Measurements from ENCODE around the gene RBM26.
"Not testable (repeated sequence)": the region's sequence is repeated elsewhere in the genome, so short reads cannot be mapped to it uniquely, and the experiment has no call there.

RBM26 gene

DNA sequence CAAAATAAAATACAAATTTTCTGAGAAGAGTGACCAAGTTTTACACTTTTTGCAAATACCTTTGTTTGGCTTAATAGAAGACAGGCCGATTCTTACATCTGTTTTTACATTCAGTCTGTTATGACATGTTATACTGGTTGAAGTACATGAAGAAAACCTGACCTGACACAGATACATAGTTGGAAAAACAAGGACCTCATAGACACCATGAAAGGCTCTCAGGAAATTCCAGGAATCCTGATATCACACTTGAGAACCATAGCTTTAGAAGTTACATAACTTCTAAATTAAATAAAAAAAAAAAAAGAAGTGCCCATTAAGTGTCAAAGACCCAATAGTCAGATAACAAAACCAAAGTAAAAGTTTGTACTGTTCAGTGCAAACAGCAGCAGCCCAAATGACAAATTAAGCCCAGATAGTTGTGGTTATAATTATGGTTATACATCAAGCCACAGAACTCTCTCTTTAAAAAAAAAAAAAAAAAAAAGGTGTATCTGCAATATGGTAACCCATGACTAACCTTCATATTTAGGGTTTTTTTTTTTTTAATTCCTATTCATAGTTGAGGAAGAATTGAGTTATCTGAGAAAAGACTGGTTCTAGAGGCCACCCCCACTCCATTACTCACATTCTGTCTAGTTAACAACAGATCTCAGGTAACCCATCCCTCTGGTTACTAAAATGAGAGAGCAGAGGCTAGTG, 19.8 kb downstream of the RBM26 start:
- no peak for DNase-seq (ENCODE audit: low read depth)

DNA sequence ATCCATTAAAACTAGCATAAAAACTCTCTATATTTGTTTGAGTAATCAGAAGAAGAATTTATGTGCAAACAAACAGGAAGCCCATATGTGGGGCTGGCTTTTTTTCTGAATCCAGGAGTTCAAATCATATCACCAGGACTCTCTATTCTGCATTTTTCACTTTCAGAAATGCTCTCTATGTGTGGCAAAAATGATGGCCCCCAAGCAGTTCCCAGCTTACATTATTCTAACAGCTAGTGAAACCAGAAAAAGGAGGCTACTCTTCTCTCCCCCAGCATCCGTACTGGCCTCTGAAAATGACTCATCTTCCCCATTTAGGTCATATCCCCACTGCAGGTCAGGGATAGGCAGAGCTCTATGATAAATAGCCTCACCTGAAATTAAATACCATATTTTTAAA, 20.4 kb downstream of the RBM26 start:
- DNase-seq (ENCODE audit: low read depth) = peak; percentile 17

DNA sequence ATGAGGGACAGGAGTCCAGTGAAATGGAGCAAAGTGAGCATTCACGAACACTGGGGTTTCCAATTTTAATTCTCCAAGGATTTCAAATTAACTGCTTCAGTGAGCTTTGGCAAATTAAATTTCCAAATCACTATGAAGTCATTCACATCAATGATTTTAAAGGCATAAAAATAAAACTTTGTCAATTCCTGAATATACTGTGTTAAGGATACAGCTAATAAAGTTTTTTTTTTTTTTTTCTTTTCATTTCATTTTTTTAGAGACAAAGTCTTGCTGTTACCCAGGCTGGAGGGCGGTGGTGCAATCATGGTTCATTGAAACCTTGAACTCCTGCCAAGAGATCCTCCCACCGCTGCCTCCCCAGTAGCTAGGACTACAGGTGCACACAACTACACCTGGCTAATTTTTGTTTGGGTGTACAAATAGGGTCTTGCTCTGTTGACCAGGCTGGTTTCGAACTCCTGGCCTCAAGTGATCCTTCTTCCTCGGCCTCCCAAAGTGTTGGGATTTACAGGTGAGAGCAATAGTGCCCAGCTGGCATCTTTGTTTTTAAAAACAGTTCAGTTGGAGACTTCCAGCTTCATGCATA, 21.9 kb downstream of the RBM26 start:
- DNase-seq (ENCODE audit: low read depth) = no peak

DNA sequence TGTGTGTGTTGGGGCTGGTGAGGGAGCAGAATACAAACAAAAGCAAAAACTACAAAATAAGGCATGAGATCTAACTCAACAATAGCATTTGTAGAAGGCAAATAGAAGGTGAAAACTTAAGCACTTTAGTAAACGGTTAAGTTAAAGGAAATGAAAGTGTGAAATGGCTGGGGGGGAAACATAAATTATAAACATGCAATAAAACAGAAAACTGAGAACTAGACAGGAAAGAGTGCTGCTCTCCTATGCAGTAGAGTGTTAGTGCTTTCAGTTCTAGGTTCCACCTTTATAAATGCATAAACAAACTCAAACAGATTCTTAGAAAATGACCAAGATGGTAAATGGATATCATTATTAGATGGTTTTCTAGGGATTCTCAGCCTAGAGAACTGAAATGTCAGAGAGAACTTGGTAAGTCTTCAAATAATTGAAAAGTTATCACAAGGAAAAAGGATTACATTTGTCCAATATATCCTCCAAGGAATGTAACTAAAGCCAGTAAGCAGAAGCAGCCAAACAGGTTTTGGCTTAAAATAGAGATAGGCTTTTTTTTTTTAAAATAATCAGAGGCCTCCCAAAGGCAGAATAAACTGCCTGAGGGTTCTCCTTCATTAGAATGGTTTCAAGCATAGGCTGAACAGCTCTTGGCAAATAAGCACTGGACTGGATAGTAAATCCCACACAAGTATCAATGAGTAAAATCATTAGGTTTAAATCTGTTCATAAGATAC, 23.3 kb downstream of the RBM26 start:
- no peak for DNase-seq (ENCODE audit: low read depth)

DNA sequence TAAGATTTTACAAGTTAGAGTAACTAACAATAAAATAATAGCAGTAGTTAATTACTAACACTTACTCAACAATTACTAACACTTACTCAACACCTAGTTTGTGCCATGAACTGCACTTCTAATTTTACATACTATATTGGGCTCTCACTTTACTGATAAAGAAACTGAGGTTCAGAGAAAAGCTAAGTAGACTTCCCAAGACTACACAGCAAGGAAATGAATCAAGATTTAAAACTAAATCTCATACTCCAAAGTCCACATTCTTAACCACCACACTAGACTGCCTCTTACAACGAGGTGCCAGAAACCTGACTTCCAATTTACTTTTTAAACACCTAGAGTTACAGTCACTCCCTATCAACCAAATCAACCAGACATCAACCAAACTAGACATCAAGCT, 25.1 kb downstream of the RBM26 start:
- DNase-seq (ENCODE audit: low read depth) = no peak

DNA sequence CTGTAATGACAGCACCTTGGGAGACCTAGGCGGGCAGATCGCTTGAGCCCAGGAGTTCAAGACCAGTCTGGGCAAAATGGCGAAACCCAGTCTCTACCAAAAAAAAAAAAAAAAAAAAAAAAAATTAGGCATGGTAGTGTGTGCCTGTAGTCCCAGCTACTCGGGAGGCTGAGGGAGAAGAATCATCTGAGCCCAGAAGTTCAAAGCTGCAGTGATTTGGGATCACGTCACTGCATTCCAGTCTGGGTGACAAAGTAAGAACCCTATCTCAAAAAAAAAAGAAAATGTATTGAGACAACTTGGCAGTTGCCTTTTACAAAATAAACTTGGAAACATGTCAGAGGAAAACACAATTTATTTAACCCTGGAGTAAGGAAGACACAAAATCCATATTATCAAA, 26.8 kb downstream of the RBM26 start:
- DNase-seq (ENCODE audit: low read depth) = no peak

DNA sequence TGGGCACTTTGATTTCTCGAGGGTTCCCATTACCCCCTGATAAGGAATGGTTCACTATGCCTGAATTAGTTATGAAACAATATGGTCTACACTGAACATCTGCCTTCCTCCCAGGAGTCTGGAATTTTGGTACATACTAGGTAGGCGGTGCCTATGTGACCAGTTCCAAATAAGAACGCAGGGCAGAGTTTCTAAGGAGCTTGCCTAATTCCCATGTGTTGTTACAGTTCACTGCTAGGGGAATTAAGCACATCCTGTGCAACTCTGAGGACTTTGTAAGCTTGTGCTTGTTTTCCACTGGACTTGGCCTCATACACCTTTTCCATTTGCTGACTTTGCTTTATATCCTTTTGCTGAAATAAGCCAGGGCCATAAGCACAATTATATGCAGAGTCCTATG, 29.2 kb downstream of the RBM26 start:
- DNase-seq (ENCODE audit: low read depth) = no peak

DNA sequence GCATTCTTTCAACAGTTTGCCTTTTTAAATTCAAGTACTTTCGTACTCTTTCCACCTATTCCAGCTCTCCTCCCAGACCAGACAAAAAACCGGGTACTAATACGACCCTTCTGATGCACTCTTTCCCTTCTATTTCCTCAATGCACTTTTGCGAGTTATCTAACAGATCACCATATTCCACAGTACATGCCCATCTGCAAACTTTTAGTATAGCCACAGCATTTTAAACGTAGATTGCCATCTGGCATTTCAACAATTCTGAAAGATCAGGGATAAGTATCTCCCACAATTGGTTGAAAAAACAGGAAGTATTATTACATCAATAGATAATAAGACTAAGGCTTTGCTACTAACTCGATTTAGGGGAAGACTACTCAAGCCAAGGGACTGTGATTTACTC, 31.5 kb downstream of the RBM26 start:
- no peak for DNase-seq (ENCODE audit: low read depth)

DNA sequence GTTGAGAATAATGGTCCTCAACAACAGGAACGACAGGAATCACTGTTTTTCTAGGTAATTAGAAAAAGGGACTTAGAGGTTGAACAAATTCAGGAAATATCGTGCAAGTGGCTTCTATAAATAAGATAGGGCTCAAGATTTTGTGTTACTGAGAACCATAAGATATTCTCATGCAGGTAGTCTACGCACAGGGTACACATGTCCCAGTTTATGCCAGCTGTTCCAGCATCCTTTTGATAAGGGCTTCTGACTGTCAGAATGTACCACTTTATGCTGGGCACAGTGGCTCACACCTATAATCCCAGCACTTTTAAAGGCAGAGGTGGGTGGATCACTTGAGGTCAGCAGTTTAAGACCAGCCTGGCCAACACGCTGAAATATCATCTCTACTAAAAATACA, 32.1 kb downstream of the RBM26 start:
- DNase-seq (ENCODE audit: low read depth) = no peak

DNA sequence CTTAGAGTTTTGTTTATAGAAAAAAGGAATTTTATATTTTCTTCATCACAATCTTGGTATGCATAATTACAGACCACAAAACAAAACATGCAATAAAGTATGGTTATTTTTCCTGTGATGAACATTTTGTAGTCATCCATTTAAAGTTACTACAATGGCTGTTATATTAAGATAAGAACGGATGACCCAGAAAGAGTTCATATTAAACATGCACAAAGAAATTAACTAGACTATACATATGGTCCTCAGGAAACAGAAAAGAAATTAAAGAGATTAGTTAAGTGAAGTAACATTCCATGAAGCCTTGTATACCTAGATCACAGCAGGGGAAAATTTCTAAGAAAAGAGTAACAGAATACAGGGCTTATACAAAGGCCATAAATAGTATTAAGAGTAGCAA, 36.8 kb downstream of the RBM26 start:
- no peak for DNase-seq (ENCODE audit: low read depth)

DNA sequence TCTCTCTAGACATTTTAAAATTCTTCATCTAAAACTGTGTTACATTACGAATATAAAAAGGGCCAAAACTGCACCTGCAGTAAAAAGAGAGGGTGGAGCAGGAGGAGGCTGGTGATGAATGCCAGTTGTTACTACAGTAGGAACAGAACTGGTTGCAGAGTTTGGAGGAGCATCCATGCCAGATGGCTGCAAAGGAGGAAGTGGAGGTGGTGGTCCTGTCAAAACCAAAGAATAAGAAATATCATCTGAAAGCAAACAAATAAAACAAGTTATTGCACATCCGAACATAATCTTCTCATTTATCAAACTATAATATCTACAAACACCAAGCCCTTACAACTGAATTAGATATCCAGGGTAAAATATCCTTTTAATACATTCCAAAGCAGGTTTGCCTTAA, 40.1 kb downstream of the RBM26 start:
- DNase-seq (ENCODE audit: low read depth) = no peak

DNA sequence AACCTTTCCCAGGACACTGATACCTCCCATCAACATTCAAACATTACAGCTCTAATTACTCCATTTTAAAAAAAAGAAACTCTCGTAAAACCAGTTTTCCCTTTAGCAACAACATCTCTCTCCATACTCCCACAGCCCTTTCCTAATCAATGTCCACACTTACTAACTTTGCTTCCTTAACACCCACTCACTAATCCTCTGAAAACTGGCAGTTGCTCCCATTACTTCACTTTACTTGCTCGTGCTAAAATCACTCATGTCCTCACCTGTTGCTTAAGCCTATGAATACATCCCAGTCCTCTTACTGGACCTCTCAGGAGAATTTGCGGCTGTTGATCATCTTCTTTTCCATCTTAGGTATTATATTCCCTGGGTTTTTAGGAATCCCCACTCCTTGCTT, 44.8 kb downstream of the RBM26 start:
- DNase-seq (ENCODE audit: low read depth) = no peak

DNA sequence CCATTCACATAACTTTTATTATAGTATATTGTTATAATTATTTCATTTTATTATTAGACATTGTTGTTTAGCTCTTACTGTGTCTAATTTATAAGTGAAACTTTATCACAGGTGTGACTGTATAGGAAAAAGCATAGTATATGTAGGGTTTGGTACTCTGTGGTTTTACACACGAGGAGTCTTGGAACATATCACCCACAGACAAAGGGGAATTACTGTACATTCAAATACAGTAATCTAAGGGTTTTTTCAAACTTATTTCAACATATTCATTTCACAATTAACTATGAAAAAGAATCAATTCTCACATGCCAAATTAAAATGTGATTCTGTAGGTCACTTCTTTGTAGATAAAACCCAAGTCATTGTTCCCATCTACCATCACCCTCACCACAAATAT, 46.0 kb downstream of the RBM26 start:
- no peak for DNase-seq (ENCODE audit: low read depth)

DNA sequence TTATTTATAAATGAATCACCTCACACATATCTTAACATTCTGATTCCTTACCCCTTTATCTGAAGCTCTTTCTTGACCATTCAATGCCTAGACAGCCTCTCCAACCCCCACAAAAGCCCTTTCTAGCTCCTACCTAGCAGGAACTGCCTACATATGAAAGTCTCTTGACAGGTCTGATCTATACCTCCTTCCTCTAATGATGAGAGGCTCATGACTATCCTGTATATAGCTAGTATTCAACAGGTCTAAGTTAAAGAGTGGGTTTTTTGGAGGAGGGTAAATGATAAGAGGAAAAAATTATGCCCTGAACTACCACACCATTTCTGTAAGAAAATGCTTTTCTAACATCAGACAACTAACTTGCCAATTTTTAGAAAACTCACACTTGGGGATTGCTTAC, 47.0 kb downstream of the RBM26 start:
- no peak for DNase-seq (ENCODE audit: low read depth)

DNA sequence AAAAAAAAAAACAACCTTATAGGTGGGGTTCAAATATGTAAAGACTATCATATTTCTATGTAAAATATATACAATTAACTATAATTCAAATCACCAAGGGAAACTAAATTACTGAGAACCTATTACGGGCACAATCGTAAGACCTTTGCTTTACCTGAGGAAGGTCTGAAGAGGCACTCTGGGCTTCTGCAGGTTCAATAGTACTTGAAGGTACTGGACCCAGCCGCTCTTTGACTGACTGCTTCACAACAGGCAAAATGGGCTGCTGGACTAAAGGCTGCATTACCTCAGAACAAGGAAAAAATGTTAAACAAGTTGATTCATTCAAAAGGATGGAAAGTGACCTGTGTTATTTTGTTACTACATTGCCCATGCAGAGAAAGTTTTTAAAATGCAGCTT, 51.8 kb downstream of the RBM26 start:
- DNase-seq (ENCODE audit: low read depth) = no peak

DNA sequence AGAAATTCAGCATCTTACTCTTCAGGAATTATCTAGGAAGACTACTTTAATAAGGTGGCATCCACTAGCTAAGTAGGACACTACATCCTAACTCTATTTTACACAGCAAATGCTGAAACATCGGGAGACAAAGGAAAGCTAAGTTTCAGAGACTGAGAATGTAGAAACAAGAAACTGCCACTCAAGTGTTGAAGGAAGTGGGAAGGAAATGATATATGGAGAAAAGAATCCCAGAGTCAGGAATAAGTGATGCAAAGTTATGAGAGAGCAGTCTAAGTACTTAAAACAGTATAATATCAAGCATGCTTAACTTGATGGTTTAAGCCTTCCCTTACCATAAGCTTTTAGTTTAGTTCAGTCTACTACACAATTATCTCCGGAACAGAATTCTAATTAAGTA, 52.4 kb downstream of the RBM26 start:
- DNase-seq (ENCODE audit: low read depth) = no peak

DNA sequence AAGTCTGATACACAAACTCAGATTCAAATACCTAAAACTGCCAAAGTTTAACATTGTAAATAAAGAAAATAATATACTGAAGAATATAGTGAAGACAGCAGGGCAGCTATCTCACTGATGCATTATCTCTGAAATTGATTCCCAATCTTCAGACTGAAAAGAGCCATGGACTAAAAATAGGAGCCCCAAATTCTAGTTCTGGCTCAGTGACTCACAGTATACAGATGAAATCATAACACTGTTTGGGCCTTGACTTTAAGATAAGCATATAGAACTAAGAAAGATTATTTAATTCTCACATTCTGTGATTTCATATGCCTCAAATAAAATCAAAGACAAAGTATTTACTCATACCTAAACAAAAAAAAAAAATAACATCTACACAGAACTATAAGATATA, 53.9 kb downstream of the RBM26 start:
- no peak for DNase-seq (ENCODE audit: low read depth)

DNA sequence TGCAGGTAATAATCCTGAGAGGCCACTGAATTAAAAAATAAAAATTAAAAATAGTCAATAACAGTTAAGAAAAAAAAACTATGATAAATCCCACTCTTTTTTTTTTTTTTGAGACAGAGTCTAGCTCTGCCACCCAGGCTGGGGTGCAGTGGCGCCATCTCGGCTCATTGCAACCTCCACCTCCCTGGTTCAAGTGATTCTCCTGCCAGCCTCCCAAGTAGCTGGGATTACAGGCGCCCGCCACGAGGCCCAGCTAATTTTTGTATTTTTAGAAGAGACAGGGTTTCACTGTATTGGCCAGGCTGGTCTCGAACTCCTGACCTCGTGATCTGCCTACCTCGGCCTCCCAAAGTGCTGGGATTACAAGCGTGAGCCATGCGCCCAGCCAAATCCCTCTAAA, 56.4 kb downstream of the RBM26 start:
- not testable (repeated sequence) for DNase-seq (ENCODE audit: low read depth)

DNA sequence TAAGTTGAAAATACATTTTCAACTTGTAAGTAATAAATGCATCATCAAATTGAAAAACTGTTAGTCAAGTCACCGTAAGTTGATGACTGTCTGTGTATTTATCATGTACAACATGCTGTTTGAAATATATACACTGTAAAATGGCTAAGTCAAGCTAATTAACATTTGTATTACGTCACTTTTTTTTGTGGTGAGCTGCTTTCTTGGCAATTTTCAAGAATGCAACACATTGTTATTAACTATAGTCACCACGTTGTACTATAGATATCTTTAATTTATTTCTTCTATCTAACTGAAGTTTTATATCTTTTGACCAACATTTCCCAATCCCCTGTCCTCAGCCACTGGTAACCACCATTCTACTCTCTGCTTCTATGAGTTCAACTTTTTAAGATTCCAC, 57.0 kb downstream of the RBM26 start:
- no peak for DNase-seq (ENCODE audit: low read depth)

DNA sequence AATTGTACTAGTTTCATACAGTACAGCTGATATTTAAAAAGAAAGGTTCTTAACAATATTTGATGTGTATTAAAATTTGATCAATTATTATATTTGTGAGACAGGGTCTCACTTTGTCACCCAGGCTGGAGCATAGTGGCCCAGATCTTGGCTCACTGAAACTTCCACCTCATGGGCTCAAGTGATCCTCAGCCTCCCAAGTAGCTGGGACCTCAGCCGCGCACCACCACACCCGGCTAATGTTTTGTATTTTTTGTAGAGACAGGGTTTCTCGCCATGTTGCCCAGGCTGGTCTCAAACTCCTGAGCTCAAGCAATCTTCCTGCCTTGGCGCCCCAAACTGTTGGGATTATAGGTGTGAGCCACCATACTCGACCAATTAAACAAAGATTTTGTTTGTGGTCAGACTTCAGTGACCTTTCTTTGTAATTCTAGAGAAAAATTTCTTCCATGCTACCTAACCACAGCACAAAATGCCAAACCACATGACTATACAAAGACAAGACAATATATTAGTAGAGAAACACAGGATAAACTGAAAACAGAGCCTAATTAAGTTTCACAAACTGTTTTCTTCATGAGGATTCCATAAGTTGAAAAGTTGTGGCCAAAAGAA, 59.6 kb downstream of the RBM26 start:
- DNase-seq (ENCODE audit: low read depth) = no peak

DNA sequence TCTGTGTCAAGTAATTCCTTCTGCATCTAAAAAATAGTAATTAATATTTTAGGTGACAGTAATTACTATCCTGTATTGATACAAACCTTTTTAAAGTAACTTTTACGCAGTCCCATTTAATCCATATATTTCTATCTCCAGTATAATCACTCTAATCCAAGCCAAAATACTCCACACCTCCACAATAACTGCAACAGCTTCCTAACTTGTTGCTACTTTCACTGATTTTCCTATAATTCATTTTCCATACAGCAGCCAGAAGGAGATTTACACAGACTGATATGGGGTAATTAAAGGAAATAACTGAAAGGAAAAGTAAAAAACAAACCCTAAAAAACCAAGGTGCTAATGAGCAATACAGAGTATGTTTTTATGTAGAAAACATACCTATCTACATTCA, 64.9 kb downstream of the RBM26 start:
- no peak for DNase-seq (ENCODE audit: low read depth)

DNA sequence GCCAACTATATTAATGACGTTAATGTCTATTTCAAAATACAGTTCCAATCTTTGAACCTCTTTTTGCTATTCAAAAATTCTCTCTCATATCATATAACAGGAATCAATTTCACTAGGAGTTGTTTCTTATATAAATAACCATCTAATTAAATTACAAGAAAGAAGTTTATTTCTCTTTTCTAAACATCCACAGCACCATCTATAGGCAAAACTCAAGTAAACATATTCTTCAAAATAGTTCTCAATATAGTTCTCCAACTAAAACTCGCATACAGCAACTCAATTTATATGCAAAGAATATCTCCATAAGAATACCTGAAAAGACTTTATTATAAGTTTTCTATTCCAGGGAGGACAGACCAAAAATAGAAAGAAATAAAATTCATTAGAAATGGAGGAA, 65.6 kb downstream of the RBM26 start:
- DNase-seq (ENCODE audit: low read depth) = no peak

DNA sequence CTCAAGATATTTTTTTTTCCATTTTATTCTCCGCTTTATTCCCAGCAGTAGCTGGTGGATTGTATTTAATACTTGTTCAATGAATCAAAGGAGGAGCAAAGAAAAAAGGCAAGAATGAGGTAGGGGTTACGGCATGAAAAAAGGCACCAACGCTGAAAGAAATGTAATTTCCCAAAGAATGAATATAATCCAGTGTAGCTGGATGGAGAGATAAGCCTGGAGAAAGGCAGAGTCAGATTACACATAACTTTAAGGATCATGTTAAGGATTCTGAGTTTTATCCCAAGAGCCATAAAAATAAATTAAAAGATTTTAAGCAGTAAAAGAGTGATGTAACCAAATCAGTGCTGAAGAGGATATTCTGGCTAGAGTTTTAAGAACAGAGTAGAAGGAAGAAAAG, 67.7 kb downstream of the RBM26 start:
- DNase-seq (ENCODE audit: low read depth) = no peak

All from activated T-cell treated with anti-CD3 and anti-CD28 coated beads for 48 hours (primary cell).